Measurements from ENCODE around the gene MSRB1. TPM values are rescaled to one million over a fixed set of nuclear protein-coding genes. Genes with fewer than 3 reads are reported as not detected.

The MSRB1 gene
- total and polyA plus RNA-seq, 8 donors, result 29.7 to 94.4 (median 57.0) TPM

DNA sequence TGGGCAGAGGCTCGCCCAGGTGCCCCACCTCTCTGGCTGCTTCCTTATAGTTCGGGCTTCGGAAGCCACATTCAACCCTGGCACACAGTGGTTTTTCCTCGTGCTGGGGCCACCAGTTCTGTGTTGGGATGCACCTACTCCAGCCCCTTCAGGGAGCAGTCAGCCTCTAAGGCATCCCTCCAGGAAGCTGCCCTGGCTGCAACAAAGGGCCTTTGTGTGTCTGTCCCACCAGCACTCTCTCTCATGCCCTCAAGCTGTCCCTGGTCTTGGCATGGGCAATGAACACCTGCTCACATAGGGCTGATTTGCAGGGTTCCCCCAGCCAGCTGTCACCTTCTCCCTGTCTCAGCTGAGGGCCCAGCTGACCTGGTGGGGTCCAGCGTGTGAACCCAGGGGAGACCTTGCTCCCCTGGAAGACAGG is 39.0 kb upstream of the MSRB1 start:
- peaks cover 0 to 13% (median 0%) of the 10 kb centered on the region in 3 donors for H3K36me3 ChIP-seq
- peak in 1 of 6 donors; percentile 52 for DNase-seq
- TF ChIP-seq, protein P1, sequence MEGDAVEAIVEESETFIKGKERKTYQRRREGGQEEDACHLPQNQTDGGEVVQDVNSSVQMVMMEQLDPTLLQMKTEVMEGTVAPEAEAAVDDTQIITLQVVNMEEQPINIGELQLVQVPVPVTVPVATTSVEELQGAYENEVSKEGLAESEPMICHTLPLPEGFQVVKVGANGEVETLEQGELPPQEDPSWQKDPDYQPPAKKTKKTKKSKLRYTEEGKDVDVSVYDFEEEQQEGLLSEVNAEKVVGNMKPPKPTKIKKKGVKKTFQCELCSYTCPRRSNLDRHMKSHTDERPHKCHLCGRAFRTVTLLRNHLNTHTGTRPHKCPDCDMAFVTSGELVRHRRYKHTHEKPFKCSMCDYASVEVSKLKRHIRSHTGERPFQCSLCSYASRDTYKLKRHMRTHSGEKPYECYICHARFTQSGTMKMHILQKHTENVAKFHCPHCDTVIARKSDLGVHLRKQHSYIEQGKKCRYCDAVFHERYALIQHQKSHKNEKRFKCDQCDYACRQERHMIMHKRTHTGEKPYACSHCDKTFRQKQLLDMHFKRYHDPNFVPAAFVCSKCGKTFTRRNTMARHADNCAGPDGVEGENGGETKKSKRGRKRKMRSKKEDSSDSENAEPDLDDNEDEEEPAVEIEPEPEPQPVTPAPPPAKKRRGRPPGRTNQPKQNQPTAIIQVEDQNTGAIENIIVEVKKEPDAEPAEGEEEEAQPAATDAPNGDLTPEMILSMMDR (IDR thresholded peaks at IDR 0.05), result no peak
- no peak for ATAC-seq
- H3K27me3 ChIP-seq, result no peaks in the 10 kb centered on the region
- WGBS, 2 donors, result 39 to 45% methylated on average over 5 of the region's 5 CpGs
- H3K4me1 ChIP-seq, result peaks cover 0 to 17% (median 12%) of the 10 kb centered on the region in 3 donors
- no peaks in the 10 kb centered on the region for H3K9me3 ChIP-seq
- intact Hi-C loops (cut with DNase I), result no loop called here
- no peak for FAIRE-seq
- peak overlapping the region in 3 of 4 donors; percentile 8 to 32 (median 25) for H3K27ac ChIP-seq
- H3K4me3 ChIP-seq, result no peak overlapping the region

DNA sequence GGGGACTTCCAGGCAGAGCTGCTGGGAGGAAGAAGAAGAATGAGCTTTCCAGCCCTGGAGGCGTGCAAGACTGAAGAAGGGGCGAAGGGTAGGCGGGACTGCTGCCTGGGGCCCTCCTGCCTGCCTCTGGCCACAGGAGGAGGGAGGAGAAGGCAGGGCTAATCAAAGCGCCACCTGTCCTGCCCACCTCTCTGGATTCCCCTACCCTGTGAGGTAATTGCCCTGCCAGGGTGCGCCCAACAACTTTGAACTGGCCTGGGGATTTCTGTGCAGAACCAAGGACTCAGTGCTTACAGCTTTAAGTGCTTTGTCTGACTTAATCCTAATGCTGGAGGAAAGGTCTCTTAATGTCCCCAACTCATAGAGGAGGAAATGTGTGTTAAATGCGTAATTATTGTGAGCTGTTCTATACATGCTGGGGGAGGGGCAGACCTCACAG is 38.4 kb upstream of the MSRB1 start, which contains the start of gene NOXO1:
TSS of gene NOXO1 (minus strand) at position 72 of the 439 bp plus-strand sequence. CDS start 290 bp downstream, outside the sequence.
- no peak for ATAC-seq
- intact Hi-C loops (cut with DNase I), result no loop called here

DNA sequence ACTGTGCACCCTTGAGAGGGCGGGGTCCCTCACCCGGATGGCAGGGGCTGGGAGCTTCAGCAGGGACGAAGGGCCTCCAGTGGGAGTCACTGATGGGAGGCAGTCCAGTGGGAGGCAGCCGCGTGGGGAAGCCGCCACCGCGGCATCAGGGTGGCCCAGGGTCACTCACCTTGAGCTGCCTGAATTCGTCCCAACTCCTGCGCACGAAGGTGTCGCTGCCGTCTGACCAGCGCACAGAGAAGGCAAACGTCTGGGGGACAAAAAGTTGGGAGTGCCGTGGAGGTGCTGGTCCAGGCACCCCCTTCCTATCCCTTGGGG is 37.7 kb upstream of the MSRB1 start:
- Histone ChIP-seq H3K4me3 (no peak overlapping the region), H3K9me3 (no peaks in the 10 kb centered on the region), H3K27ac (no peak overlapping the region), H3K27me3 (no peaks in the 10 kb centered on the region), H3K4me1 (peaks cover 0 to 17% (median 12%) of the 10 kb centered on the region in 3 donors), H3K36me3 (peaks cover 0 to 19% (median 10%) of the 10 kb centered on the region in 3 donors)
- intact Hi-C loops (cut with DNase I), result no loop called here
- 28 to 32% methylated on average over 16 of the region's 16 CpGs for WGBS, 2 donors
- ATAC-seq (no peak), DNase-seq (peak in 1 of 6 donors; percentile 79), FAIRE-seq (no peak)
- TF ChIP-seq, protein P1 (IDR thresholded peaks at IDR 0.05), result no peak

More for the DNA sequence above, 38.4 kb upstream of the MSRB1 start, which contains the start of gene NOXO1:
- peak within 1 kb of the TSS in 1 of 4 donors; percentile 41 for H3K4me3 ChIP-seq
- H3K4me1 ChIP-seq, result peaks cover 0 to 17% (median 12%) of the 10 kb centered on the region in 3 donors
- TF ChIP-seq, protein P1 (IDR thresholded peaks at IDR 0.05), result no peak
- H3K27me3 ChIP-seq, result no peaks in the 10 kb centered on the region
- H3K36me3 ChIP-seq, result peaks cover 0 to 15% (median 4%) of the 10 kb centered on the region in 3 donors
- WGBS, 2 donors, result 72 to 75% methylated on average over 6 of the region's 6 CpGs
- H3K27ac ChIP-seq, result peak within 1 kb of the TSS in 3 of 4 donors; percentile 8 to 32 (median 25)
- DNase-seq, result no peak
- no peaks in the 10 kb centered on the region for H3K9me3 ChIP-seq
- no peak for FAIRE-seq

DNA sequence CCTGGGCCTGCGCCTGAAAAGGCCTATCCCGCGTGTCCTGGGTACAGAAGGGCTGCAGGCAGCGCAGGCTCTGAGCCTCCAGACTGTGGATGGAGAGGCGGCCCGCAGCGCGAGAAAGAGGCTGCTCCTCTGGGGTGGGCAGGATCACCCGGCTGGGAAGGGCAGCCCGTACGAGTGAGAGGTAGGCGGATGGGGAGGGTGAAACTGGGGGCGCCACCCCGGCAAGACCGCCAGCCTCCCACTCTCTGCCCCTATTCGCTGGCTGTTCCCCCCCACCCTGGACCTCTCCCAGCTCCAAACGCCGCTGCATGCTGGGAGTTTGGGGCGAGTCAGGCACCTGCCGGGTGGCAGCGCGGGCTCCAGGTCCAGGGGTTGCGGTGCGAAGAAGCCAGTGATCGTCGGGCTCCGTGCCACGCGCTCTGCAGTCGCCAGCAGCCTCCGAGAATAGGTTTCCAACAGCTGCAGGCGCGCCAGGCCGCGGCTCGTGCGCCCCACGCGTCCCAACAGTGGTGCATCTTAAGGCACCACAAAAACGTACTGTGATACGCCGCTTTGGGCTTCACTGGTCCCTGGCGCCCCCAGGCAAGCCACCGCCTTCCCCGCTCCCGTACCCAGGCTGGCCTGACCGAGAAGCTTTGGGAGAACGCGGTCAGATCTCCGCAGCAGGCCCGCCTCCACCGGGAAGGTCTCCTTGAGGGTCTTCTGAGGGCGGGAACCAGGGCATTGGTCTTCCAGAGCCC is 37.2 kb upstream of the MSRB1 start:
- intact Hi-C loops (cut with DNase I), result no loop called here
- Histone ChIP-seq H3K4me3 (peak overlapping the region; percentile 15 to 41 (median 29)), H3K9me3 (no peaks in the 10 kb centered on the region), H3K27me3 (no peaks in the 10 kb centered on the region), H3K36me3 (peaks cover 0 to 24% (median 14%) of the 10 kb centered on the region in 3 donors), H3K4me1 (peaks cover 0 to 13% (median 10%) of the 10 kb centered on the region in 3 donors), H3K27ac (peak overlapping the region in 3 of 4 donors; percentile 50 to 63 (median 55))
- FAIRE-seq, result no peak
- 24 to 29% methylated on average over 53 of the region's 53 CpGs for WGBS, 2 donors
- ATAC-seq, result peak in 2 of 4 donors; percentile 1 to 3
- peak in 2 of 6 donors; percentile 66 to 84 for DNase-seq
- TF ChIP-seq, protein P1 (IDR thresholded peaks at IDR 0.05), result no peak
